IPS DF 4.7 (cell line): Measurements from ENCODE around the gene OR4F16.
"Not testable (repeated sequence)": the region's sequence is repeated elsewhere in the genome, so short reads cannot be mapped to it uniquely, and the experiment has no call there.

Experiments used
- DNase-seq: peaks from one replicate; pipeline ENCODE4 v3.0.0-alpha.2; 2013; ENCODE audit warnings: low spot score; ENCODE audit errors: extremely low read depth

The OR4F16 gene

GRCh38 chr1:686554-686953 is at the start of gene OR4F16:
OR4F16 (minus strand) TSS chr1:686654; CDS start chr1:686654, 0 bp downstream.
- not testable (repeated sequence) for DNase-seq

GRCh38 chr1:733649-734048 is 47.2 kb upstream of the OR4F16 start:
- not testable (repeated sequence) for DNase-seq

GRCh38 chr1:727040-727439 is 40.6 kb upstream of the OR4F16 start:
- DNase-seq: not testable (repeated sequence)
